IPS-NIHi7 (cell line): ENCODE data around the gene KLHDC10.
"Not testable (repeated sequence)": the region's sequence is repeated elsewhere in the genome, so short reads cannot be mapped to it uniquely, and the experiment has no call there.

Experiments
- DNase-seq: peaks from one replicate; pipeline ENCODE4 v3.0.0; 2012; ENCODE audit warnings: mixed read lengths; ENCODE audit errors: extremely low spot score

Gene KLHDC10, protein sequence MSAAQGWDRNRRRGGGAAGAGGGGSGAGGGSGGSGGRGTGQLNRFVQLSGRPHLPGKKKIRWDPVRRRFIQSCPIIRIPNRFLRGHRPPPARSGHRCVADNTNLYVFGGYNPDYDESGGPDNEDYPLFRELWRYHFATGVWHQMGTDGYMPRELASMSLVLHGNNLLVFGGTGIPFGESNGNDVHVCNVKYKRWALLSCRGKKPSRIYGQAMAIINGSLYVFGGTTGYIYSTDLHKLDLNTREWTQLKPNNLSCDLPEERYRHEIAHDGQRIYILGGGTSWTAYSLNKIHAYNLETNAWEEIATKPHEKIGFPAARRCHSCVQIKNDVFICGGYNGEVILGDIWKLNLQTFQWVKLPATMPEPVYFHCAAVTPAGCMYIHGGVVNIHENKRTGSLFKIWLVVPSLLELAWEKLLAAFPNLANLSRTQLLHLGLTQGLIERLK

DNA sequence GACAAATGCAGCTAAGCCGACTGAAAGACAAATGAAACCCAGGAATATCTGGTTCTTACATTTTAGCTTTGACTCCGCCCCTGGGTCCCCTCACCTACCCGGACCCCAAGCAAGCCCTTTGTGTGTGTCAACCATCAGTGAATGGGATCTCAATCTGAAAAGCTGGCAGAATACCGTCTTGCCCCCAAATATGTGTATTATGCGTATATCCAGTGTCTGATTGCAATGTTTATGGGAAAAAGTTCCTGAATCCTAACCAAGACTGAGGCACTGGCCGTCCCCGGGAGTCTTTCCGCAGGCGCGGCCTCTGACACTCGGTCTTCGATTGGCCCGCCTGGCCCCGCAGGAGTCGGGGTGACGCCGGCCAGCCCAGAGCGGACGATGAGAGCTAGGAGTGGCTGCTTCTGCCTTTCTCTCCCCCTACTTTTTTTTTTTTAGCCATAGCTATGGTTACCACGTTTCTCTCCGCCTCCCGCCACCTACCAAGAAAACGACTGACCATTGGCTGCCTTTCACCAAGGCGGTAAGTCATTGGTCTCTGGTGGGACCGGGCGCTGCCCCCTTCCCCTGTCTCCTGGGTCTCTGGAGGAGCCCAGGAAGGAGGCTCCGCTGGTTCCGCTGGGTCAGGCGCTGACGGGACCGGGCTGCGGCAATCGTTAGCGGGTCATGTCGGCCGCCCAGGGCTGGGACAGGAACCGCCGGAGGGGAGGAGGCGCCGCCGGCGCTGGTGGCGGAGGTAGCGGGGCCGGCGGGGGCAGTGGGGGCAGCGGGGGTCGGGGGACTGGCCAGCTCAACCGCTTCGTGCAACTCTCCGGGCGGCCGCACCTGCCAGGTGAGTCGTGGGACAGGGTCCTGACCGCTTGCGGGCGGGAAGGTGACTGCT, at the start of gene KLHDC10:
KLHDC10 (plus strand) TSS at position 557 of the 883 bp plus-strand sequence; CDS start at position 667, 110 bp downstream.
- peak; percentile 97 for DNase-seq

DNA sequence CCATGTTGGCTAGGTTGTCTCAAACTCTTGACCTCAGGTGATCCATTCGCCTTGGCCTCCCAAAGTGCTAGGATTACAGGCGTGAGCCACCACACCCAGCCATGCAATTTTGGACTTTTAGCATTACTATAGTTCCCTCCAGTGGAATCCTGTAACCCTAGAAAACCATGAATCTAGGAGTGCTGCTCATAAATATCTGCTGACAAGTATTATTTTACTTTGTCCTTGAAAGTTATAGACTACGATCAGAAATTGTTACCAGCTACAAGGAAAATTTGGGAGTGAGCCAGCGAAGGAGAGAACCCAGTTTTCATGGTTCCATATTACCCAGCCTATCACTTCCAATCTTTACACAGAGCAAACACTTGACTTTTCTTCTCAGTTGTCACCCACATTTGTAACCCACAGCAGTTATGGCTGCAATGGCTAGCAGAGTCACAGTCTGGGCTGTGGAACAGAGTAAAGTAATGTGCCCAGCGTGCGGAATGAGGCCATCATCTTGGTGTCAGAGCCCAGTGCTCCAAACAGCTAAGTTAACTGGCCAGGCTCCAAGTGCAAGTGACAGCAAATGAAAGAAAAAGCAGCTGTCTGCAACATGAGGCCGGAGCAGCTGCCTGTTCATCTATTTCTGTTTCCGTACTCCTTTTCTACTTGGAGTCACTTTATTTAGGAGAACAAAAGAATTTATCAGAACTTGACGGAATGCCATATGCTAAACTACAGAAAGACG, 49.1 kb upstream of the KLHDC10 start:
- no peak for DNase-seq

DNA sequence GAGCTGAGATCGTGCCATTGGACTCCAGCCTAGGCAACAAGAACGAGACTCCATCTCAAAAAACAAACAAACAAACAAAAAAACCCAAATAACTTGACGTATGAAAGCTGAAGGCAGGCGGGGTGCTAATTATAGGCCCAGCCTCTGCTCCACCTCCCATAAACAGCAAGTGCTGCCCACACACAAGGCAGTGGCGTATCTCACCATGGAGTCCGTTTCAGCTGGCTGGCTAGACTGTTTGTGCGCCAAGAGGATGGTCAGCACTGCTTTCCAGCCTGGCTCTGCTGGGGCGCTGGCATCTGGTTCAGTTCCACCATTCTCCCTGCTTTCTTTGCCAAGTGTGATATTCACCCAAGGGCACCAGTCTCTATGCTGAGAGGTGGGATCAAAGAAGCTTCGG, 48.2 kb upstream of the KLHDC10 start:
- DNase-seq = no peak

DNA sequence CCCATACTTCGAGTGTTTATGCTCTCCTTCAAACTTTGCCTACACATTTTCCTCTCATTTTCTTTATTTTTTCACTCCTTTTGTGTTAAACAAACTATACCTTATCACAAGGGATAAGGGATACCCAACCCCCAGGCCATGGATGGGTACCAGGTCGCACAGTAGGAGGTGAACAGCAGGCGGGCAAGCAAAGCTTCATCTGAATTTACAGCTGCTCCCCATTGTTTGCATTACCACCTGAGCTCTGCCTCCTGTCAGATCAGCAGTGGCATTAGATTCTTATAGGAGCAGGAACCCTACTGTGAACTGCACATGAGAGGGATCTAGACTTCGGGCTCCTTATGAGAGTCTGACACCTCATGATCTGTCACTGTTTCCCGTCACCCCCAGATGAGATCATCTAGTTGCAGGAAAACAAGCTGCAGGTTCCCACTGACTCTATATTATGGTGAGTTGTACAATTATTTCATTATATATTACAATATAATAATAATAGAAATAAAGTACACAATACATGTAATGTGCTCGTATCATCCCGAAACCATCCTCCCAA, 47.6 kb upstream of the KLHDC10 start:
- DNase-seq = no peak

DNA sequence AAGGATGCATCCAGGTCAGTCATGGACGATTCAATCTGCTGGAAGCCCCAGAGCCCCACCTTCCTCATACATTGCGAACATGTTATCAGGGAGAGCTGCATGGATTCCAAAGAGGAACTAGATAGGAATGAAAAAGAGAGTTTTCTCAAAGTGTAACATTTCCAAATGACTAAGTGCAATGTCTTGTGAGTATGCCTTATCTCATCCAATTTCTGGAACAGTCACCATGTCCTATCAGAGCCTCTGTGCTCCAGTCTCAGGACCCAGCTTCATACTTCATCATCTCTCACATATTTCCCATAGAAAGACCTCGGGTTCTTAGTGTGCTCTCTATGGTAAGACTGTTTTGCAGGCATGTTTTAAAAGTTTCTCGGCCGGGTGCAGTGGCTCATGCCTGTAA, 45.9 kb upstream of the KLHDC10 start:
- no peak for DNase-seq

DNA sequence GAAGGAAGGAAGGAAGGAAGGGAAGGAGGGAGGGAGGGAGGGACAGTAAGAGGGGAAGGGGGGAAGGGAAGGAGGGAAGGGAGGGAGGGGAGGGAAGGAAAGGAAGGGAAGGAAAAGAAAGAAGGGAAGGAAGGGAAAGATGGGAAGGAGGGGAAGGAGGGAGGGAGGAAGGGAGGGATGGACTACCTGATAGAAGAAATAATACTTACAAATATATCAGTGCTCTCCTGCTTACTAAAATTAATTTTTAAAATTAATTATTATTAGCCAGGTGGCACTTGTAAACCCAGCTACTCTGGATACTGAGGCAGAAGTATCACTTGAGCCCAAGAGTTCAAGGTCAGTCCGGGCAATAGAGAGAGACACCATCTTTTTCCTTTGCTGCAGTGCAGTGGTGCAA, 37.6 kb upstream of the KLHDC10 start:
- DNase-seq = no peak

DNA sequence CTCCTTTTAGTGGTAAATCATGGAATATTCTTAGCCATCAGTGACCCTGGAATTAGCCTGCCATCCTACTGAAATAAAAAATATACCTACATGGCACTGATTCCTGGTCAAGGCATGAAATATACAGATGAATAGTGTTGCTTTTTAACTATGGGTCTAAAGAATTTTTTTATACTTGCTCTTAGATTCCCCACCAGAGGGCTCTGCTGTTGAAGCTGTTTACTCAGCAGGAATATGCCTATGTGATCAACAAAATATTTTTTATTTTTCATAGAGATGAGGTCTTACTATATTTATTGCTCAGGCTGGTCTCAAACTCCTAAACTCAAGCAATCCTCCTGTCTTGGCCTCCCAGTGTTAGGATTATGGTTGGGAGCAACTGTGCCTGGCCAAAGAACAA, 32.6 kb upstream of the KLHDC10 start:
- no peak for DNase-seq

DNA sequence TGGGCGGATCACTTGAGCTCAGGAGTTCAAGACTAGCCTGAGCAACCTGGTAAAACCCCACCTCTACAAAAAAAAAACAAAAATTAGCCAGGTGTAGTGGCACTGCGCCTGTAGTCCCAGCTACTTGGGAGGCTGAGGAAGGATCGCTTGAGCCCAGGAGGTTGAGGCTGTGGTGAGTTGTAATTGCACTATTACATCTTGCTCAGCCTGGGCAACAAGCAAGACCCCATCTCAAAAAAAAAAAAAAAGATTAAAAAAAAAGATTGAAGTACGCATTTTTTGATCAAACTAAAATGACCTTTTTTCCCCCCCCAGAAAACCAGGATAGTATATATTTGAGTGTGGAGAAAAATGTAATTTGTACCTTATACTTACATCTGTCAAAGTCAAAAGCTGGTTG, 29.8 kb upstream of the KLHDC10 start:
- DNase-seq = no peak

DNA sequence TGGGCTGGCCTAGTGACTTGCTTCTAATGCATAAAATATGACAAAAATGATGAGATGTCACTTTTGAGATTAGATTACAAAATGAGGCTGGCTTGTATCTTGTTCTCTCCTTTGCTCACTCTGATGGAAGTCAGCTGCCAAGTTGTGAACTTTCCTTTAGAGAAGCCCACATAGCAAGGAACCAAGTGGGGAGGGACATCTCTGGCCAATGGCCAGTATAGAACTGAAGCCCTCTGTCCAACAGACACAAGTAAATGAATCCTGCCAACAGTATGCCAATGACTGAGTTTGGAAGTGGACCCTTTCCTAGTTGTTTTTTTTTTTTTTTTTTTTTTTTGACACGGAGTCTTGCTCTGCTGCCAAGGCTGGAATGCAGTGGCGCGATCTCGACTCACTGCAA, 22.5 kb upstream of the KLHDC10 start:
- DNase-seq = no peak

DNA sequence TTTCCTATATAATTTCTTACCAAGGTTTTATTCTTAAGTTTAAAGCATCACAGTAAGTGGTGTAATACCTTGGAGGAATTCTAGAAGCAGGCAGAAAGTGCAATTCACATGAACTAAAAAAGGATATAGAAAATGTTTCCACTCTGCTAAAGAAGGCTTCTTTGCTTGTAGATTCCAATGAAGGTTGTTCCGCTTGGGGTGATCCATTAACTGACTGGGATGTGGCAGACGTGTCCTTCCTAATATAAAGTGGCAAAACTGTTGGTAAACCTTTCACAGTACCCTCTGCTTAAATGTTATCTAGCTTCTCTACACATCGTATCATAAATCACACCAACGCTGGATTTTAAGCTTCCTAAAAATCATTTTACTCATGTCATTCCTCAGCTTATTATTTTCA, 21.4 kb upstream of the KLHDC10 start:
- DNase-seq = no peak

DNA sequence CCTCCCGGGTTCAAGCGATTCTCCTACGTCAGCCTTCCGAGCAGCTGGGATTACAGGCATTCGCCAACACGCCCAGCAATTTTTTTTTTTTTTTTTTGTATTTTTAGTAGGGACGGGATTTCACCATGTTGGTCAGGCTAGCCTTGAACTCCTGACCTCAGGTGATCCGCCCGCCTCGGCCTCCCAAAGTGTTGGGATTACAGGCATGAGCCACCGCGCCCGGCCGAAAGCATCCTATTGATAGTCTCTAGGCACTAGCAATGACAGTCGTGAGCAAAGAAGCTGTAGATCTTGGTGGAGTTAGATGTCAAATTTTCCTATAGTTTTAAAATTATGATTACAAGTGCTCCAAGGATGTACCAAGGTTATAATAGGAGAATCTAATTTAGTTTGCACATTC, 18.1 kb upstream of the KLHDC10 start:
- not testable (repeated sequence) for DNase-seq

DNA sequence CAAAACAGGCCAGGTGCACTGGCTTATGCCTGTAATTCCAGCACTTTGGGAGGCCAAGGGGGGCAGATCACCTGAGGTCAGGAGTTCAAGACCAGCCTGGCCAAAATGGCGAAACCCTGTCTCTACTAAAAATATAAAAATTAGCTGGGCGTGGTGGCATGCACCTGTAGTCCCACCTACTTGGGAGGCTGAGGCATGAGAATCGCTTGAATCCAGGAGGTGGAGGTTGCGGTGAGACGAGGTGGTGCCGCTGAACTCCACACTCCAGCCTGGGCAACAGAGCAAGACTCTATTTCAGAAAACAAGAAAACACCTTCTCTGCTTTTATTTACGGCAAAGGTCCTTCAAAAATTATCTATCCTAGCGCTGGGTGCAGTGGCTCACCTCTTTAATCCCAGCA, 15.1 kb upstream of the KLHDC10 start:
- not testable (repeated sequence) for DNase-seq

DNA sequence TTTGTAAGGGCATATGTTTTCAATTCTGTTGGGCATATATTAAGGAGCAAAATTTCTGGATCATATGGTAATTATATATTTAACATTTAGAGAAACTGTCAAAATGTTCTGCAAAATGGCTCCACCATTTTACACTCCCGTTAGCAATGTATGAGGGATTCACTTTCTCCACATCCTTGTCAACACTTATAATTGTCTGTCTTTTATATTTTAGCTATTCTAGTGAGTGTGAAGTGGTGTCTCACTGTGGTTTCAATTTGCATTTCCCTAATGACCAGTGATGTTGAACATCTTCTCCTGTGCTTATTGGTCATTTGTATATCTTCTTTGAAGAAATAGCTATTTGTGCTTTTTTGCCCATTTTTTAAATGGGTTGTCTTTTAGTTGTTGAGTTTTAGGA, 8.1 kb upstream of the KLHDC10 start:
- DNase-seq = no peak

DNA sequence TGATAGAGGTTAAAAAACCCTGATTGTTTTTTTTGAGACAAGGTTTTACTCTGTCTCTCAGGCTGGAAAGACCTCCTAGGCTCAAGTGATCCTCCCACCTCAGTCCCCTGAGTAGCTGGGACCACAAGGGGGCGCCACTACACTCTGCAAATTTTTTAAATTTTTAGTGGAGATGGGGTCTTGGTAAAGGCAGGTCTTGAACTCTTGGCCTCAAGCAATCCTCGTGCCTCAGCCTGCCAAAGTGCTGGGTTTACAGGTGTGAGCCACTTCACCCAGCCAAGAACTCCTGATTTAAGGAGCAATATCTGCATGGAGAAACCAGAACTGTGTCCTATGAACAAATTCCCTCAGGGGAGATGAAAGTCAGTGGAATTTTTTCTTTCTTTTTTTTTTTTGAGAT, 7.3 kb upstream of the KLHDC10 start:
- peak; percentile 28 for DNase-seq

DNA sequence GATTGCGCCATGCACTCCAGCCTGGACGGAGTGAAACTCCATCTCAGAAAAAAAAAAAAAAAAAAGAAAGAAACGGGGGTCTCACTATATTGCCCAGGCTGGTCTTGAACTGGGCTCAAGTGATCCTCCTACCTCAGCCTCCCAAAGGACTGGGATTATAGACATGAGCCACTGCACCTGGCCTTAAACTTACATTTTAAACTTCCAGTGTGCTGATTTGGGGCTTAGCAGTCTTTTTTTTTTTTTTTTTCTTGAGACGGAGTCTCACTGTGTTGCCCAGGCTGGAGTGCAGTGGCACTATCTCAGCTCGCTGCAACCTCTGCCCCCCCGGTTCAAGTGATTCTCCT, 5.8 kb upstream of the KLHDC10 start:
- DNase-seq = not testable (repeated sequence)

DNA sequence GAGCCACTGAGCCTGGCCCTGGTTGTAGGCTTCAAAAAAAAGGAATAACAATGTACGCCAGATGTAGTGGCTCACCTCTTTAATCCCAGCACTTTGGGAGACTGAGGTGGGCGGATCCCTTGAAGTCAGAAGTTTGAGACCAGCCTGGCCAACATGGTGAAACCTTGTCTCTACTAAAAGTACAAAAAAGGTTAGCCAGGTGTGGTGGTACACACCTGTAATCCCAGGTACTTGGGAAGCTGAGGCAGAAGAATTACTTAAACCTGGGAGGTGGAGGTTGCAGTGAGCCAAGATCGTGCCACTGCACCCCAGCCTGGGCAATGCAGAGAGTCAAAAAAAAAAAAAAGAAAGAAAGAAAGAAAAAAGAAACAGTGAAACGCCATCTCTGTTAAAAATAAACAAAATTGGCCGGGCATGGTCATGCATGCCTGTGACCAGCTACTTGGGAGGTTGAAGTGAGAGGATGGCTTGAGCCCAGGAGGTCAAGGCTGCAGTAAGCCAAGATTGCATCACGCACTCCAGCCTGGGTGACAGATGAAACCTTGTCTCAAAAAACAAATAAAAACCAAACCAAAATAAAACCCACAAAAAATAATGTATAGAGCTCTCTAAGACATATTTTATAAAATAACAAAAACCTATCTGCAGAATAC, 4.7 kb upstream of the KLHDC10 start:
- DNase-seq = no peak

DNA sequence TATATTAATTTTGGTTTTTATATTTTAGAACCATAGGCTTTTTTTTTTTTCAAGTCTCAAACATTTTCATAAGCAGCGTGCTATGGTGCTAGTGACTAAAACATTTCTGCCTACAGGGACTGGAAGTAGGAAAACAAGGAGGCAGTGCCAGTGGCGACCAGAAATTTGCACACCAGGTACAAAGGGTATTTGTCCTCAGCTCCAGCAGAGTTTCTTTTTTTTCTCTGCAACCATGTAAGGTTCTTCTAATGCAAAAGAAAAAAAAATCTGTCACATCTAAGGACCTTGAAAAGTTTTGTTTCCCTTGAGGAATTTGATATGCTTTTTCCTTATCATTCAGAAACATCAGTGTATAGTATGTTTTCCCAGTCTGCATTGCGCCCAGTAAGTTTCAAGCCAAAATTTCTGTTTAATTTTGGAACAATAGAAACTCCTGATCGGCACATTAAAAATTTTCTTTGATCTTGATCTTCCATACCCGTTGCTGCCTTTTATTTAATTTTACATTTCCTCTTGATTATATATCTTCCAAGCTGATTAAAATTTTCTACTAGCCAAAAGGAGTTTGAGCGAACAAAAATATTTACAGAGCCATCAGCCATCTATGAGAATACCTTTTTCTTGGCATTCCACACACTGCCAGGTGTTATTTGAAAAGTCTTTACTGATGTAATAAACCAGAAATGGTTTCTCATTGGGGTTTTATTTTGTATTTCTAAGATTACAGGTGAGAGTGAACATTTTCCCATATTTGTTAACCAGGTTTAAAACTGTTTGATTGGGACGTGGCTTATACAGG, 956 bp upstream of the KLHDC10 start:
- no peak for DNase-seq

DNA sequence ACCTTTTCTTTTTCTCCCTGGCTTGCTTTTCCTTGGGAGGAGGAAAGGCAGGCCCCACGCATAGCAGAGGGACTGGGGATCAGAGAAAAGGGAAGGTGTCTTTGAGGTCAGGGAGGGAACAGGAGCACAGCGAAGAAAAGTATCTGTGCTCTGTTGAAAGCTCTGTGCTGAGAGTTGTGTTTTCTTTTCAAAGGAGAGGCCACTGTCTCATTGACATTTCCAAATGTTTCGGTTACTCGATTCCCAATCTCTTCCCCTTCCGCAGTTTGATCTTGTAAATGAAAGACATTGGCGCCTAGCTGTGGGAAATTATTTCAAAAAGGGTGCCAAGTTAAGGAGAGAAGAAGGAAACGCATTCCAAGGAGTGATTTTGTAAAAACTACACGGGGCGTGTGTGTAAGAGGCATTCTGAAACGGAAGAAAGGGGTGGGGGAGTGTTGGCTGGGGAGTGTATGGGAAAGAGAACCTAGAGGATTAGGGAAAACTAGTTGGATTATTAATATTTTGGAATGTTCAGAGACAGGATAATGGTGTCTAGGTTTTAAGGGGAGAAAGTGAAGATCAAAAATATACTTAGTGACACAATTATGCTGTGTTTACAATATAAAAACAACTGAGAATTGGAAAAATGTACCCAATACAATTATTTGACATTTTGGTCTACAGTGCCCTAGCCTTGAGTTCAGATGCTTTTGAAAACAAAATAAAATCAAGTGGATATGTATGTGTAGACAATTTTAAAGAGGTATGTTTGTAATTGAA, 708 bp downstream of the KLHDC10 start:
- DNase-seq = no peak

DNA sequence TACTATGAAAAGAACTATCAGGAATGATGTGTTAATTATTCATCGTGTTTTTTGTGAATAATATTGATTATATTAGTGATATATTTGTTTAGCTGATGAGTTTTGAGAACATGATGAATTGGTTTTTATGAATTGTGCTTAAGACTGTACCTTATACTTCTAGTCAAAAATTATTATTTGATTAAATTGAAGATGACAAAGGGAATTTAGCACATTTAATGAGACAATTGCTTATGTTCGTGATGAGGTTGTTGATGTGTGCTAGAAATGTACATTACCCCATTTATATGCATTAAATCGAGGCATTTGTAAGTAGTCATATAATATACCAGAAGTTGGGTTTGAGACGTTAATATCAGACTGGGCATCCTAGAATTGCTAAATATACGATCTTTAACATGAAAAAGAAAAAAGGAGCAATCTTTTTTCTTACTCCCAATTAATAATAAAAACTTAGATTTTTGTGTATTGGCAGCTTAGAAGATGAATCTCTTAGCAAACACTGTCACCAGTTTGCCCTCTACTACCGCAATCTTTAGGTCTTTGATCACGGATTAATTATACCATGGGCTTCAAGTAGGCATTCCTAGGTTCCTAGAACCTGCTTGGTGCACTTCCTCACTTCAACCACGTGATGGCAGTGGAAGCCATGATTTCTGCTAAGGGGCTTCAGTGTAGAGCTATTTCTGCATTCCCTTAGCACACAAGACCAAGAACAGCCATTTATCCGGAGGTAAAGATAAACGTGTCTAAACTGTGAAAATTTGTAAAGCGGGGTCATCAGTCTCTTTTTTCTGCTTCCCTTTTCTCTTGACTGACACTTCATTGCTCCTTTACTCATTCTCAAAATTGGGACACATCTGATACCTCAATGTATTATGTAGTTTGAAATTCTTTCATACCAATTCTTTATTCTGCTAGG, 1.6 kb downstream of the KLHDC10 start:
- peak; percentile 75 for DNase-seq
